ENCODE results near the gene FAM83C.

The FAM83C gene

DNA sequence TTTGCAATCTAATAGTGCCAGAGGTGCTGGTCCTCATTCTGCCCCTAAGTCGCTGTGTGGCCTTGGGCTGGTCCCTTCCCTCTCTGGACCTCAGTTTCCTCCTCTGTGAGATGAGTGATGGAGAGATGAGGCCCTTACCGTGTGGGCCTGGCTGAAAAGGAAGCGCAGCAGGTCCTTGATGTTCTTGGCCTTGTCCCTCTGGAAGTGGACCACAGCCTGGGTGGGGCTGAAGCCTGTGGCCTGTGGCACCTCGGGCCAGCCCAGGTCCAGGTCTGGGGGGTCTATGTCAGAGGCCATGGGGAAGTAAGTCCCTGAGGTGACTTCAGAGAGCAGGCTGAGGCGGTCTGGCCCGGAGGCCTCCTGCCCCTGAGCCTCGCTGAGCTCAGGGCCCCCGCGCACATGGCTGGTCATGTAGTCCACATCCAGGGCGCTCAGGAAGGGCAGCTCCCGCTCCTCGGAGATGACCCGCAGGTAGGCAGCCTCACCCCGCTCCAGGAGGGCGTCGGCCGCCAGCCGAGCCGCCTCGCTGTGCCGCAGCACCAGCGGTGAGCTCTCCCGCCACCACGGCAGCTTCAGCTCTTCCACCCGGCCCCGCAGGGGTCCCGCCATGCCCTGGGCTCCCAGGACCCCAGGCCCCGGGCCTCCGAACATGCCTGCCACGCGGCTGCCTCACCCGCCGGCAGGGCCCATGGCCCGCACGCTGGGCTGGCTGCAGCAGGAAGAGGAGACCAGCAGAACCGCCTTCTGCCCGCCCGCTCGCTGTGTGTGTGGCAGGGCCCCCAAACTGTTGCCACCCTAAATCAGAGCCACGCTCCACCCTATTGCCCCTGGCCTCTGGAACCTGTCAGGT lies at the start of gene FAM83C:
FAM83C (minus strand) TSS at position 772 of the 850 bp plus-strand sequence; CDS start at position 651, 121 bp downstream.
- H3K36me3 ChIP-seq (ENCODE audit: insufficient read depth, low read length): no peaks in the 10 kb centered on the region
- no peak within 1 kb of the TSS for H3K27ac ChIP-seq (ENCODE audit: low read depth, low read length)
- H3K4me3 ChIP-seq (ENCODE audit: low read depth, low read length): no peak within 1 kb of the TSS
- H3K4me1 ChIP-seq (ENCODE audit: control insufficient read depth, insufficient read depth, low read length, unreplicated experiment): no peaks in the 10 kb centered on the region
- no peaks in the 10 kb centered on the region for H3K27me3 ChIP-seq (ENCODE audit: insufficient read depth, low read length)
- H2AFZ ChIP-seq (ENCODE audit: low read length, unreplicated experiment): no peak within 1 kb of the TSS
- H3K79me2 ChIP-seq (ENCODE audit: control insufficient read depth, insufficient read depth, low read length, unreplicated experiment): no peaks in the 10 kb centered on the region

DNA sequence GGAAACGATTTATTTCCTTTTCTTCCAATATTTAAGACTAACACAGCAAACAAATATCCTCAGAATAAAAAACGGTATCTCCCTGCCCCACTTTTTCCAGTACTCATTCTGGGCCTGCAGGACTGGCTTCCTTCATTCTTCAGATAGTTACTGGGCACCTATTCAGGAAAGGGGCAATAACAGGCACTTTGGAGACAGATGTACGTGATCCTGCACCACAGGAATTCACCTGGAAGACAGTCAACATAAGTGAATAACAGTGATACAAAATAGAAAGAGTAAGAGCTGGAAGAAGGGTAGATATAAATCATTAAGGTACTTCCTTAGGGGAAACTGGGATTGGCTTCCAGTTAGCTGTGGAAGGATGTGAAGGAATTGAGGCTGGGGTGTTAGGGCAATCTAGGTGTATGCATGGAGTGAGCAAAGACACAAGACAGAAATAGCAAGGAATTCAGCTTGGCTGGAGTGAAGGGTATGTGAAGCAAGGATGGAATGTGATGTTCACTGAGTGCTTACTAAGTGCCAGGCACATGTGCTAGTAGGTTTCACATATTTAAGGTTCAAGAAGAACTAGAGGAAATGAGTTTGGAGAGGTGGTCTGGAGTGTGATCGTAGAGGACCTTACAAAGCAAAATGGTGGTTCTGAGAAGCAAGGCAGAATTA lies 49.3 kb upstream of the FAM83C start:
- Histone ChIP-seq H3K36me3 (ENCODE audit: insufficient read depth, low read length) (peaks cover 15% of the 10 kb centered on the region), H3K4me3 (ENCODE audit: low read depth, low read length) (no peak overlapping the region), H3K4me1 (ENCODE audit: control insufficient read depth, insufficient read depth, low read length, unreplicated experiment) (peaks cover 39% of the 10 kb centered on the region), H3K27me3 (ENCODE audit: insufficient read depth, low read length) (no peaks in the 10 kb centered on the region), H3K79me2 (ENCODE audit: control insufficient read depth, insufficient read depth, low read length, unreplicated experiment) (no peaks in the 10 kb centered on the region), H2AFZ (ENCODE audit: low read length, unreplicated experiment) (no peak overlapping the region), H3K27ac (ENCODE audit: low read depth, low read length) (no peak overlapping the region)

- no peak overlapping the region for H3K4me3 ChIP-seq (ENCODE audit: low read depth, low read length)
- H3K79me2 ChIP-seq (ENCODE audit: control insufficient read depth, insufficient read depth, low read length, unreplicated experiment): no peaks in the 10 kb centered on the region
- no peaks in the 10 kb centered on the region for H3K27me3 ChIP-seq (ENCODE audit: insufficient read depth, low read length)
- 0 out of 2 replicates have a peak, but pooled peaks cover 6% of the 10 kb centered on the region for H3K36me3 ChIP-seq (ENCODE audit: insufficient read depth, low read length)
- no peak overlapping the region for H2AFZ ChIP-seq (ENCODE audit: low read length, unreplicated experiment)
- peaks cover 39% of the 10 kb centered on the region for H3K4me1 ChIP-seq (ENCODE audit: control insufficient read depth, insufficient read depth, low read length, unreplicated experiment)
- H3K27ac ChIP-seq (ENCODE audit: low read depth, low read length): no peak overlapping the region
Measured at GRCh38 chr20:35340436-35340835, 48.2 kb upstream of the FAM83C start.

GRCh38 chr20:35339636-35340035 lies 47.4 kb upstream of the FAM83C start:
- Histone ChIP-seq H3K27me3 (ENCODE audit: insufficient read depth, low read length) (no peaks in the 10 kb centered on the region), H3K27ac (ENCODE audit: low read depth, low read length) (peak overlapping the region; percentile 43; the same call in 1 of the 2 replicates), H3K79me2 (ENCODE audit: control insufficient read depth, insufficient read depth, low read length, unreplicated experiment) (no peaks in the 10 kb centered on the region), H3K36me3 (ENCODE audit: insufficient read depth, low read length) (0 out of 2 replicates have a peak, but pooled peaks cover 6% of the 10 kb centered on the region), H3K4me3 (ENCODE audit: low read depth, low read length) (no peak overlapping the region), H3K4me1 (ENCODE audit: control insufficient read depth, insufficient read depth, low read length, unreplicated experiment) (peaks cover 35% of the 10 kb centered on the region), H2AFZ (ENCODE audit: low read length, unreplicated experiment) (no peak overlapping the region)

GRCh38 chr20:35339007-35339406 lies 46.8 kb upstream of the FAM83C start:
- no peak overlapping the region for H2AFZ ChIP-seq (ENCODE audit: low read length, unreplicated experiment)
- no peaks in the 10 kb centered on the region for H3K79me2 ChIP-seq (ENCODE audit: control insufficient read depth, insufficient read depth, low read length, unreplicated experiment)
- H3K27ac ChIP-seq (ENCODE audit: low read depth, low read length): peak overlapping the region; percentile 43

GRCh38 chr20:35334311-35335101 lies 42.3 kb upstream of the FAM83C start:
- H3K4me1 ChIP-seq (ENCODE audit: control insufficient read depth, insufficient read depth, low read length, unreplicated experiment): peaks cover 21% of the 10 kb centered on the region
- H3K27ac ChIP-seq (ENCODE audit: low read depth, low read length): no peak overlapping the region
- H3K27me3 ChIP-seq (ENCODE audit: insufficient read depth, low read length): no peaks in the 10 kb centered on the region
- no peak overlapping the region for H2AFZ ChIP-seq (ENCODE audit: low read length, unreplicated experiment)
- H3K36me3 ChIP-seq (ENCODE audit: insufficient read depth, low read length): no peaks in the 10 kb centered on the region
- H3K79me2 ChIP-seq (ENCODE audit: control insufficient read depth, insufficient read depth, low read length, unreplicated experiment): no peaks in the 10 kb centered on the region
- no peak overlapping the region for H3K4me3 ChIP-seq (ENCODE audit: low read depth, low read length)

More at GRCh38 chr20:35339007-35339406, 46.8 kb upstream of the FAM83C start:
- H3K36me3 ChIP-seq (ENCODE audit: insufficient read depth, low read length): 0 out of 2 replicates have a peak, but pooled peaks cover 6% of the 10 kb centered on the region
- H3K4me3 ChIP-seq (ENCODE audit: low read depth, low read length): no peak overlapping the region
- peaks cover 30% of the 10 kb centered on the region for H3K4me1 ChIP-seq (ENCODE audit: control insufficient read depth, insufficient read depth, low read length, unreplicated experiment)
- no peaks in the 10 kb centered on the region for H3K27me3 ChIP-seq (ENCODE audit: insufficient read depth, low read length)

DNA sequence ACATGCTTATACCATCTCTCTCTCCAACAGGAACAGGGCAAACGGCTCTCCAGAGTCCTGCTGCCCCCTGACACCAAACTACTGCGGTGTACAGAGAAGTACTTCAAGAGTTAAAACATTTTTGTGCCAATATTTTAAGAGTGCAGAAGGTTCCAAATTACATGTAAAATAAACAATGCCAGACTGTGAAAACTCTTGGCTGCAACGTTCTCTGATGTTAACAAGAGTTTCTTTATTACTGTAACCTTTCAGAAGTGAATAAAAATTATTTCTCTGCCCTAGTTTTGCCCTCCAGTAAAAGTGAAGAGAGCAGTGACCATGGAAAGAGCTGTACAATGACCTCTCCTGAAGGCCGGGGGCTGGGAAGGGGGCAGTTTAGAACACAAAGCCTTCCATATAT lies 41.4 kb upstream of the FAM83C start:
- H3K4me3 ChIP-seq (ENCODE audit: low read depth, low read length): no peak overlapping the region
- H2AFZ ChIP-seq (ENCODE audit: low read length, unreplicated experiment): no peak overlapping the region
- peaks cover 22% of the 10 kb centered on the region for H3K4me1 ChIP-seq (ENCODE audit: control insufficient read depth, insufficient read depth, low read length, unreplicated experiment)
- H3K27ac ChIP-seq (ENCODE audit: low read depth, low read length): no peak overlapping the region
- H3K79me2 ChIP-seq (ENCODE audit: control insufficient read depth, insufficient read depth, low read length, unreplicated experiment): no peaks in the 10 kb centered on the region
- H3K36me3 ChIP-seq (ENCODE audit: insufficient read depth, low read length): no peaks in the 10 kb centered on the region
- no peaks in the 10 kb centered on the region for H3K27me3 ChIP-seq (ENCODE audit: insufficient read depth, low read length)

- H3K36me3 ChIP-seq (ENCODE audit: insufficient read depth, low read length): no peaks in the 10 kb centered on the region
- H3K27ac ChIP-seq (ENCODE audit: low read depth, low read length): no peak overlapping the region
- H3K4me3 ChIP-seq (ENCODE audit: low read depth, low read length): no peak overlapping the region
- no peaks in the 10 kb centered on the region for H3K79me2 ChIP-seq (ENCODE audit: control insufficient read depth, insufficient read depth, low read length, unreplicated experiment)
- H3K4me1 ChIP-seq (ENCODE audit: control insufficient read depth, insufficient read depth, low read length, unreplicated experiment): peaks cover 24% of the 10 kb centered on the region
- no peaks in the 10 kb centered on the region for H3K27me3 ChIP-seq (ENCODE audit: insufficient read depth, low read length)
- no peak overlapping the region for H2AFZ ChIP-seq (ENCODE audit: low read length, unreplicated experiment)
Measured at GRCh38 chr20:35332540-35333200, 40.4 kb upstream of the FAM83C start.

DNA sequence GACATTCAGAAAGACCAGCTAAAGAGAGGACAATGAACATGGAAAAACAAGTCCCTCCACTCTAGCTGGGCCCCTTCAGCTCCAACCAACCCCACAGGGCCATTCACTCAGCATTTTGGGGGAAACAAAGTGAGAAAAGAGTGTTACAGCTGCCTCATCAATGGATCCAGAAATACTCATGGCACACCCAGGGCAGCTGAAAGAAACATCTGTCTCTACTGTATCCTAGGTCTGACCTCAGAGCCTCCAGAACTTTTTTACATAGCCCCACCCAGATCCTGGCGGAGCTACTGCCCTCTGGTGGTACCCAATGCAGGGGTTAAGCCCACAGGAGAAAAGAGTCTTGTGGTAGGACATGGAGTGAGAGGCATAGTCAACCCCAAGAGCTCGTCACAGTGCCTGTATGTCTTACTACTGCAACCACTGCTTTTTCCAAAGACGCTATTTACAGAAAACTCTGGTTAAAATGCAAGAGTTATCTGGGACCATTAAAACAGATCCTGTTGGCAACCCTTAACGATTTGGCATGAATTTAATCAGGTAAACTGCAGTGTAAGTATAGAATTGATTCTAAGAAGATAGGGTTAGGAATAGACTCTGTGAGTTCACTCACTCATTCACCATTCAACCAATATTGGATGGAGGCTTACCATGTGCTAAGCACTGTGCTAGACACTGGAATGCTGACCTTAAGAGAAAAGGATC lies 37.4 kb upstream of the FAM83C start:
- no peaks in the 10 kb centered on the region for H3K36me3 ChIP-seq (ENCODE audit: insufficient read depth, low read length)
- H3K79me2 ChIP-seq (ENCODE audit: control insufficient read depth, insufficient read depth, low read length, unreplicated experiment): no peaks in the 10 kb centered on the region
- no peak overlapping the region for H3K4me3 ChIP-seq (ENCODE audit: low read depth, low read length)
- peaks cover 38% of the 10 kb centered on the region for H3K4me1 ChIP-seq (ENCODE audit: control insufficient read depth, insufficient read depth, low read length, unreplicated experiment)
- no peaks in the 10 kb centered on the region for H3K27me3 ChIP-seq (ENCODE audit: insufficient read depth, low read length)
- no peak overlapping the region for H2AFZ ChIP-seq (ENCODE audit: low read length, unreplicated experiment)
- peak overlapping the region; percentile 5; the same call in 1 of the 2 replicates for H3K27ac ChIP-seq (ENCODE audit: low read depth, low read length)
